Lower leg skin (tissue), 3 donors: Measurements from ENCODE around the gene ANKS1A.

Experiments used
- POLR2A ChIP-seq, 2 donors: fragments of 450-650 bp; IDR thresholded peaks; one replicate each; pipeline ENCODE4 v1.6.1; 2016 to 2017; ENCODE audit warnings: antibody characterized with exemption in 2 of 2, mild to moderate bottlenecking in 1 of 2, moderate library complexity in 1 of 2
- TF ChIP-seq, protein P1 (sequence below), 3 donors: fragments of 450-650 bp; IDR thresholded peaks; one replicate each; pipeline ENCODE4 v1.5.1; 2016; ENCODE audit warnings: antibody characterized with exemption in 3 of 3, mild to moderate bottlenecking in 3 of 3, moderate library complexity in 2 of 3

- TF ChIP-seq, protein P1, sequence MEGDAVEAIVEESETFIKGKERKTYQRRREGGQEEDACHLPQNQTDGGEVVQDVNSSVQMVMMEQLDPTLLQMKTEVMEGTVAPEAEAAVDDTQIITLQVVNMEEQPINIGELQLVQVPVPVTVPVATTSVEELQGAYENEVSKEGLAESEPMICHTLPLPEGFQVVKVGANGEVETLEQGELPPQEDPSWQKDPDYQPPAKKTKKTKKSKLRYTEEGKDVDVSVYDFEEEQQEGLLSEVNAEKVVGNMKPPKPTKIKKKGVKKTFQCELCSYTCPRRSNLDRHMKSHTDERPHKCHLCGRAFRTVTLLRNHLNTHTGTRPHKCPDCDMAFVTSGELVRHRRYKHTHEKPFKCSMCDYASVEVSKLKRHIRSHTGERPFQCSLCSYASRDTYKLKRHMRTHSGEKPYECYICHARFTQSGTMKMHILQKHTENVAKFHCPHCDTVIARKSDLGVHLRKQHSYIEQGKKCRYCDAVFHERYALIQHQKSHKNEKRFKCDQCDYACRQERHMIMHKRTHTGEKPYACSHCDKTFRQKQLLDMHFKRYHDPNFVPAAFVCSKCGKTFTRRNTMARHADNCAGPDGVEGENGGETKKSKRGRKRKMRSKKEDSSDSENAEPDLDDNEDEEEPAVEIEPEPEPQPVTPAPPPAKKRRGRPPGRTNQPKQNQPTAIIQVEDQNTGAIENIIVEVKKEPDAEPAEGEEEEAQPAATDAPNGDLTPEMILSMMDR (IDR thresholded peaks at IDR 0.05), result no peak
- TF ChIP-seq POLR2A (IDR thresholded peaks at IDR 0.05), result no peak
Observed at GRCh38 chr6:34859951-34860350, 29.1 kb upstream of the ANKS1A start.
